T follicular helper cell (primary cell): Measurements from ENCODE around the gene PRSS53.

Experiments used
- DNase-seq: peaks from one replicate; pipeline ENCODE4 v3.0.0-alpha.2; 2020; ENCODE audit warnings: low read depth

Gene PRSS53

DNA sequence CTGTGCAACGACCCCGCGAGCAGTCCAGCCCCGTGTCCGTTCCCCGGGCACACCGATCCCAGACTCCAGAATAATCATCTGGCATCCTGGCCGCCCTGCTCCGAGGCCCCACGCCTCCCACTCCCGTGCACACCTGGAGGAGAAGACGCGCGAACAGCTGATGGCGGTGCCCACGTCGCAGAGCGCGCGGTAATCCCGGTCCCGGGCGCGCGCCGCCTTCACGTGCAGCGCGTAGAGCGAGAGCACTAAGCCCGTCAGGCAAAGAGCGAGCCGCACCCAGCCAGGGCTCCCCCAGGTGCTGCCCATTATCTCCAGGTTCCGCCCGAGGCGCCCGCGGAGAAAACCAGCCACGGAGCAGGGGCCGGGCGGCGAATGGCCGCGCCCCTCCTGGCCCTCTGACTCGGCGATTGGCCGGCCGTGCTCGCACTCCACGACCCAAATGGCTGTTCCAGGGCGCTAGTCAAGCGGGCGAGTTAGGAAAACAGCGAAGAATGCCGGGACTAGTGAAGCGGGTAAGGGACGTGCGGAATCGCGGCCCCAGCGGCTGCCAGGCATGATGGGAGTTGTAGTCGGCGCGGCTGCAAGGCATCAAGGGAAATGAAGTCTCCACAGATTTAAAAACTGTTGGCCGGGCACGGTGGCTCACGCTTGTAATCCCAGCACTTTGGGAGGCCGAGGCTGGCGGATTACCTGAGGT, 5.8 kb upstream of the PRSS53 start, which contains the start of gene VKORC1:
Gene VKORC1 (minus strand): TSS at position 374 of the 697 bp plus-strand sequence. CDS start 68 bp downstream, at position 306.
- DNase-seq = peak; percentile 77

DNA sequence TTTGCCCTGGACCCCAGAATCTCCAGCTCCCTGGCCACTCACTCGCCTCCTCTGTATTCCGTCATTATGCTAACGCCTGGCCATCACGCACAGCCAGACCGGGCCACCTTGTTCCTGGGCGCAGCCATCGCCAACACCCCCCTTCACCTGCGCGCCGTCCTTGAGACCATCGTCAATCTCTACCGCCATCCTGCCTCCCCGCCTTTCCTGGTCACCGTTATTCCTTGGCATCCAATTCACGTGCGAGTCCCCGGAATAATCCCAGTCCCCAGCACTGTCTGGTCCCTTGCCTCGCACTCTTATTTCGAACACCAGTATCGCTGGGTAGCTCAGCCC, 5.3 kb upstream of the PRSS53 start:
- no peak for DNase-seq

DNA sequence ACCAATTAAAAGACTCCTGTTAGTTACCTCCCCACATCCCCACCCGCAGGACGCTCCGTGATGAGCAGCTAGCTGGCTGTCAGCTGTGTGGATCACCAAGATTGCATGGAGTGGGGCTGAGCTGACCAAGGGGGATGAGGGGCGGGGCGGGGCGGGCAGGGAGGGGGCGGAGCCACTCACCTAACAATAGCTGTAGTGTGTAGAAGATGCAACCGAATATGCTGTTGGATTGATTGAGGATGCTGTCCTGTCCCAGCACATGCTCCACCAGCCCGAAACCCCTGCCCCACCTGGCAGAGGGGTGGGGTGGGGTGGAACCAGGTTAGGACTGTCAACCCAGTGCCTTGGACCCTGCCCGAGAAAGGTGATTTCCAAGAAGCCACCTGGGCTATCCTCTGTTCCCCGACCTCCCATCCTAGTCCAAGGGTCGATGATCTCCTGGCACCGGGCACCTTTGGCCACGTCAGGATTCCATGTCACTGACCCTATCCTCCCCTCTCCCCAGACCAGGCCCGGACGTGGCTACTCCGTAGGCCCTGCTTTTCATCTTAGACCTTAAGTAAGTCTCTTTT, 4.5 kb upstream of the PRSS53 start:
- DNase-seq = no peak

DNA sequence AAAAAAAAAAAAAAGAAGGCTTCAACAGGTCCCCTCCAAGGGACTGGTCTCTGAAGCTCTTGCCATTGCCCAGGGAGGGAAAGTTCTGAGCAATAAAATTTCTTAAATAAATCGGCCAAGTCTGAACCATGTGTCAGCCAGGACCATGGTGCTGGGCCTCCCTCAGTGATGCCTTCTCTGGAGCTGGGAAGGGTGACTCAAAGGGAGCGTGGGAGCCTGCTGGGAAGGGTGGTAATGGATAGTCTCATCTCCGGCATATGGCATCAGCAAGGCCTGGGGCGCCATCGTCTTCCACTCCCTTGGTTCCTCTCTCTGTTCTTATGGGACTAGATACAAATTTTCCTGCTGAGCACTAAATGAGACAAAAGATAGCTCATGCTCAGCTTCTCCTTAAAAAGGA, 3.6 kb upstream of the PRSS53 start:
- DNase-seq = no peak

DNA sequence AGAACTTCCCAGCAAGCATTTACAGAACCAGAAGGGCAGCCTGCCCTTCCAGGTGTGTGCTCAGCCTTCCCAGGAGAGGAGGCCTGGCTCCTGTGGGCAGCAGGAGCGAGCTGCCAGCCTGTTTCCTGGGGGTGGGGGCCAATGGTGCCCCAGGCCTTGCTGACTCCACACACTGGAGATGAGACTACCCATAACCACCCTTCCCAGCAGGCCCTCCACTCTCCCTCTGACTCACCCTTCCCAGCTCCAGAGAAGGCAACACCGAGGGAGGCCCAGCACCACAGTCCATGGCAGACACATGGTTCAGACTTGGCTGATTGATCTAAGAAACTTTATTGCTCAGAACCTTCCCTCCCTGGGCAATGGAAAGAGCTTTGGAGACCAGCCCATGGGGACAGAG, 1.8 kb upstream of the PRSS53 start:
- no peak for DNase-seq

DNA sequence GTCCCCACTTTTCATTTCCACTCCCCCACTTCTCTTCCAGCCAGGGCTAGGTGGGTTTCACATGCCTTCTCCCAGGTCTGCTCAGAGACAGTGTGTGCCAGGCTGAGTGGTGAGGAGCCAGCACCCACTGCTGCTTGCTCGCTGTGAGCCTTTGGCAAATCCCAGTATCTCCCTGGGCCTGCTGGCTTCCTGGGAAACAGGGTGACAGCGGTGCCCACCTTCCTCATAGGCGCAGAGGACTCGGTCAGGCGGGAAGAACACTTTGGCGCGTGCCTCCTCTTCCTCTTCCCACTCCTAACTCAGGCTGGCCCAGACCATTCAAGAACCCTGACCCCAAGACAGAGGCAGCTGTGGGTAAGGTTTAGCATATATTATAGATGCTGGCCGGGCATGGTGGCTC, 456 bp upstream of the PRSS53 start:
- DNase-seq = no peak

DNA sequence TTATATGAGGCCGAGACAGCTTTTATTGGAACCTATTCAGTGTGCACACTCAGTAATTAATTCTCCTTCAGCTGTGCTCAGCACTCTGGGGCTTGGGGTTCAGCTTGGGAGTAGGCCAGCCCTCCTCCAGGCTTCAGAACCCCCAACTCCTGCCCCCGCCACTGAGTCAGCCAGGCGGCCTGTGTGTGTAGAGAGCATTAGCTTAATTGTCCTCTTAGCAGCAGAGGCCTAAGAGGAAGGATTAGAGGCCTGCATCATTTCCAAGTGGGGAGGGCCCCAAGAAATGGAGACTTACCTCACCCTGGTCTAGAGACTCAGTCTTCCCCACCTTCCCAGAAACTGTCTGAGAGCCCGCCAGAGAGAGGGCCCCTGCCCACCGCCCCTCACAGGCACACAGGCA, 772 bp downstream of the PRSS53 start:
- DNase-seq = no peak

DNA sequence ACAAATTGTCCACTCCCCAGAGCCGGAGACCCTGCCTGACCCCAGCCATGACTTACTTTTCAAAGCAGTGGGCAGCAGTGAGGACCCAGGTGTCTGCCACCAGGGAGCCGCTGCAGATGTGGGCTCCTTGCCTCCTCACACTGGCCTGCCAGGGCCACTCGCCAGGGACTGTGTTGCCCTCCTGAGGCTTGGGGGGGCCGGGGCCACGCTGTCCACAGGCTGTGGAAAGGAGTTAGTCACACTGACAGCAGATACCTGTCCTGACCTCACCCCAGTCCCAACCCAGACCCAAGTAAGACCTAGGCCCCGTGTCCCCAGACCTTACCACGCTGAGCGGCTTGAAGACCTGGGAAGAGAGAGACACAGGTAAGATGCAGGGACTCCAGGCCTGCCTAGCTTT, 1.3 kb downstream of the PRSS53 start:
- DNase-seq = no peak

DNA sequence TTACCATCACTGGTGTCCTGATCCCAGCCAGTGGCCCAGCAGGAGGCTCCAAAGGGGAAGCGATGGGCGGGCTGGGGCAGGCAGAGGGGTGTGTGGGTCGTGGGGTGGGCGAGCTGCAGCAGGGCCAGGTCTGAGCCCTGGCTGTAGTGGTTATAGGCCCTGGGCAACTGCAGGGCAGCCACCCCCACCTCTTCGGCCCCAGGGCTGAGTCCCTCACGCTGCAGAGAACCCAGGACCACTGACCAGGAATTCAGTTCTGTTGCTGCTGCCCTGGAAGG, 2.2 kb downstream of the PRSS53 start:
- no peak for DNase-seq

DNA sequence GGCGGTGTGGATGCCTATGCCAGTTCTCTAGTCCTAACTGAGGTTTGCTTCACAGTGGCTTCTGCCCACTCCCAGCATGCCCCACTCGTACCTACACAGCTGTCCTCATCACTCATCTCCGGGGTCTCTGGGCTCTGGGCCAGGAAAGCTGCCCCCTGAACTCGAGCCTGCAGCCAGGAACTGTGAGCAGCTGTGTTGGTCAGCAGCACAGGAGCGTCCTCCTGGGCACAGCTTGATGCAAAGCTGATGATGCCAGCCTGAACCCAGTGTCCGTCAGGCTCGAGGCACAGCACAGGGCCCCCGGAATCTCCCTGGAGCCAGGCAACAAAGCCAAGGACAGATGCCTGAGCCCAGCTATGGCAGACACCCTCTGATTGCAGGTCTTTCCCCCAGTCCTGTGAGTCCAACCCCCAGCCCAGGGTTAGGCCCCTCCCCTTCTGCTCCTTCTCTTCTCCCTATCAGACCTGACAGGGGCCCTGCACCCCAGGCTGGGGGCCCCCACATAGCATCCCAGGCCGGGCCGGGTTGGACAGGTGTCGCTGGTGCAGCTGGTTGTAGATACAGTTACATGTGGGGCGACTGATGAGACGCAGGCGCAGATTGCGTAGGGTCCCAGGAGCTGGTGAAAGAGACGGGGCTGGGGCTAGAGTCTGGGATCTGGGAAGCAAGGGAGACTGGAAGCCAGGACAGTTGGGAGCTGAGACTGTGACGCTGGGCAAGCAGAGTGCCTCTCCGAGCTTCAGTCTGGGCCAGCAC, 2.7 kb downstream of the PRSS53 start:
- no peak for DNase-seq

DNA sequence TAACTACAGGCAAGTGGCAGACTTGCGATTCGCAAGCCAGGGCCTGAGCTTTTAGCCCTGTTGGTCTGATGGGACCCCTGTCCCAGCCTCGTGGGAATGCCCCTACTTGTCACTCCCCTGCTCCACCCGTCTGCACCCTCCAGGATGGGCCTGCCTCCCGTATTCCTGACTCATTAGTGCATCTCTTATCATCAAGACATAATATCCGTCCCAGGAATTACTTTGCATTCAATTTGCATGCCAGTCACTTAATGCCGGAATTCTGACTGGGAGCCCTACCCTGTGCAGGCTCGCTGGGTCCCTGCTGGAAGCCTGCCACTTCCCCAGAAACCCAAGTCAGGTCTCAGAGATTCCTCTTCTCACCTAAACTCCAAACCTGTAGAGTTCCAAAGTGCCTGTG, 3.3 kb downstream of the PRSS53 start:
- no peak for DNase-seq

DNA sequence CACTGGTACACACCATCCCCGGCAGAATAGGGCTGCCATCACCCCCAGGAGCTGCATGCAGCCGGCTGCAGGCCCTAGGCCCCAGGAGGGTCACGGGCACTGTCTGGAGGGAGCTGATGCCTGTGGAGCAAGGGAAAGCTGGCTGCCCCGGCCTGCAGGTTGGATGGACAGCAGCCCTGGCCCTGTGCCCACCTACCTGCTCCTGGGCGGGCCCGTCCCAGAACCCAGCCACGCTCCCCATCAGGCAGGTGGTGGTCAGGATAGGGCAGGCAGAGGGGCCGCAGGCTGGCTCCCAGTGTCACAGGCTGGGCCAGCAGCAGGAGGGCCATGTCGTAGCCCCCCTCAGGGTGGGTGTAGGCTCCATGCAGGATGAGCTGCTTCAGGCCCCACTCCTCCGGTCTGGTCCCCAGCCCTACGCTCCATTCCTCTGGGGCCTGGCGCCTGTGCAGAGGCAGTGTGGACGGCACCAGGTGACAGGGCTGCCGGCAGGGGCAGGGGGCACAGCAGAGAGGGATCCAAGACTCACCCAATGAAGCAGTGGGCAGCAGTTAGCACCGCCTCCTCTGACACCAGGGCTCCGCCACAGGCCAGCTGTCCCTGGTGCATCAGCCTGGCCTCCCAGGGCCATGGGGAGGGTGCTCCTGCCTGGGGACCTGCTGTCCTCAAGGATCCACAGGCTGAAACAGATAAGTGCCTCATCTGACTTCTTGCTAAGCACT, 4.0 kb downstream of the PRSS53 start:
- no peak for DNase-seq

DNA sequence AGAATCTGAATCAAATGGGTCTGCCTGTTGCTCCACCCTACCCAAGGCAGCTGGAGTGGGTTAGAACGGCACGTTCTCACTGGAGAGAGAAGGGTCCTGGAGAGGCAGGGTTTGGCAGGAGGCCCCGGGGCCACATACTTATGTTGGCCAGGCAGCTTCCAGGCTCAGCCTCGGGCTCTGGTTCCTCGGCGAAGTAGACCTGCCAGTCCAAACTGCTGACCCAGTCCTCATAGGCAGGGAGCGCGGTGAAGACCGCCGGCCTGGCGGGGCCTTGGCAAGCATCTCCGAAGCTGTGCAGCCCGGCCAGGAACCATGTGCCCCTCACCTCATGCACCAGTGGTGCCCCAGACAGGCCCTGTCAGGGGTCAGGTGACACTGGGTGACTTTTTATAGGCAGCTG, 4.8 kb downstream of the PRSS53 start:
- no peak for DNase-seq

DNA sequence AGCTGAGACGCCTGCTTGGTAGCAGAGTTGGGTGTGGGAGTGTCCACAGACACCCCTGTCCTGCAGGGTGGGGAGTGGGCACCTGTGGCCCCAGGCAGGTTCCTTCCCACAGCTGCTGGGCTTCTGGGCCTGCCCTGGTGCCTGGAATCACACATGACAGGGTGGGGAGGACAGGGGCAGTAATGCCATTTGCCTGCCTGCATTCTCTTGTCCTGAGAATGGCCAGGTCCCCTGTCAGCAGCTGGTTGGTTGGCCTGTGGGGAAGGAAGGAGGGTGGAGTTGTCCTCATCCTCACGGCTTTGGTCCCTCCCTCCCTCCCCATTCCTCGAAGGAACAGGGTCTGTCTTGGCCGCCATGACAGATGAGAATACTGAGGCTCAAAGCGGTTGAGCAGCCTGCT, 5.2 kb downstream of the PRSS53 start:
- no peak for DNase-seq

DNA sequence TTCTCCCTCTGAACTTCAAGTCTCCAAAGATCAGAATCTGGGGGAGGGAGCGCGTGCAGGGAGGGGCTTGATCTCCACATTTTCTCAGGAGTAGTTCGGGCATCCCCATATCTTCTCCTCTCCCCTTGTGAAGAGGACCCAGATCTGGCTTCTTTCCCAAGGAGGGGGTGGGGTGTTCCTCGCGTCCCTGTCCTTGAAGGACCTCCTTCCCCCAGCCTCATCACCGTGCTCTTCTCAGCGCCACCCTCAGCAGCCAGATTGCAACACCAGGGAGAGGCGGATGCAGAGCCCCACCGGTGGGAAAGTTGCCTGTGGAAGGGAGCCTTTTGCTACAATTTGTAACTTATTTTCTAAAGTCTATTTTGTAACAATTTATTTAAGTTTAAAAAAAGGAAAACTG, 5.7 kb downstream of the PRSS53 start:
- no peak for DNase-seq

DNA sequence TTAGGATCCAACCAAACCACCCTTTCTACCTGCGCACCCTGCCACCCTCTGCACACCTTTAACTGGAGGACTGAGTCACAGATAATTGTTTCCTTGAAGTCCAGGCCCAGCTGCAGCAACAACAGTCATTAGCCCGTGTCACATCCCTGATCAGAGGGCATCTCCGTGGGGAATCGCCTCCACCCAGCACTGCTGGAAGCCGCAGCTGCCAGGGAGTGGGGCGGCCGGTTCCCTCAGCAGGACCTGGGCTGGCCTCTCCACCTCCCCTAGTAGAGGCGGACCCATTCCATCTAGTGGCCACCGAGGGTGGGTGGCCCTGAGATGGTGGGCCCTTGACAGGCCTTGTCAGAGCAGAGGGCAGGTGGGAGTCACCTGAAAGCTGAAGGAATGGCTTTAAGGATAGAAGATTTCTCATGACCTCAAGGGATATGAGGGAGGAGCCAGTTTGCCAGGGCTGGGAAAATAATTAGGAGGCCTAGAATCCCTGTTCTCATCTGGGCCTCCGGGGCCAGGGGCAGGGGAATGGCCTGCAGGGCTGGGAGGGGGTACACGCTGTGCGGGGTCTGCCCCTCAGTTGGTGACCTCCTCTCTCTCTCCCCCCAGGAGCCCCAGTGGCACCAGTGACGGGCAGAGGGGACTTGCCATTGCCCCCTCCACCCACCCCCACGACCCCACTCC, 6.2 kb downstream of the PRSS53 start:
- no peak for DNase-seq

DNA sequence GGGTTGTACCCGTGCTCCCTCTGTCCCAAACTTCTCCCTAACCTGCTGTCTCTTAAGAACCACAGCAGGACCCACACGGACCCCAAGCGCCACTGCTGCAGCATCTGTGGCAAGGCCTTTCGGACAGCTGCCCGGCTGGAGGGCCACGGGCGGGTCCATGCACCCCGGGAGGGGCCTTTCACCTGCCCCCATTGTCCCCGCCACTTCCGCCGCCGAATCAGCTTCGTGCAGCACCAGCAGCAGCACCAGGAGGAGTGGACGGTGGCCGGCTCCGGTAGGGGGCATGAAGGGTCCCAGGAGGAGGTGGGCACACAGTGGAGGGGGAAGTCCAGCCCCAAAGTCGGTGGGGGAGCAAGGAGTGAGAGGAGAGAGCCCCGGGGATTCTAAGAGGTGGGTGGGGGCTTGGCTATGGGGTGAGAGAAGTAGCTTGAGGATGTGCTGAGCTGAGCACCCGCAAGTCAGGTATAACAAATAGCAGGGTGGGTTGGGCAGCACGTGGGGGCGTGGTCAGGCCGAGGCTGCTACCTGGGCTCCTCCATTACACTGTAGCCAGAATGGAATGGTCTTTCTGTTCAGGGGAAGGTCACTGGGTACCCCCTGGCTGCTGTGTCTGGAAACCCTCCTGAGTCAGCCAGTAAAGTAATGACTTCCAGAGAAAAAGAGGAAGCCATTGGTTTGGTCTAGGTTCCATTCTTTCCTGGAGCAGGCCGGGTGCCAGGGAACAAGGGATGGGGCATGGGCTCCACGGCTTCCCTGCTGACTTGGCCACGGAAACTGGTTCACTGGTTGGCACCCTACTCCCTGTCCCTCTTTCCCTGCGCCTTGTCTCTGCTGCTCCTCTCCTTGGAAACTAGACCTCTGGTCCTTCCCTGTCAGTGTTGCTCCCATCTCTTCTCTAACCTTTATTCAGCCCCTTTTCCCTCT, 7.1 kb downstream of the PRSS53 start:
- no peak for DNase-seq

DNA sequence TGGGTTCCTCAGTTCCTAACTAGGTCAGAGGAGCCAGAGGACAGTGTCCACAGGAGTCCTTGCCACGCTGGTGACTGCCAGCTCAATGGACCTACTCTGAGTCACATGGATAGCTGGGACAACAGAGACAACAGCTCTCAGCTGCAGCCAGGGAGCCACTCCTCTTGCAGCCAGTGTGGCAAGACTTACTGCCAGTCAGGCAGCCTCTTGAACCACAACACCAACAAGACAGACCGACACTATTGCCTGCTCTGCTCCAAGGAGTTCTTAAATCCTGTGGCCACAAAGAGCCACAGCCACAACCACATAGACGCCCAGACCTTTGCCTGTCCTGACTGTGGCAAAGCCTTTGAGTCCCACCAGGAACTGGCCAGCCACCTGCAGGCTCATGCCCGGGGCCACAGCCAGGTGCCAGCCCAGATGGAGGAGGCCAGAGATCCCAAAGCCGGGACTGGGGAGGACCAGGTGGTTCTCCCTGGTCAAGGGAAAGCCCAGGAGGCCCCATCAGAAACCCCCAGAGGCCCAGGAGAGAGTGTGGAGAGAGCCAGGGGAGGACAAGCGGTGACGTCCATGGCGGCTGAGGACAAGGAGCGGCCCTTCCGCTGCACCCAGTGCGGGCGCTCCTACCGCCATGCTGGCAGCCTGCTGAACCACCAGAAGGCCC, 7.9 kb downstream of the PRSS53 start:
- no peak for DNase-seq

DNA sequence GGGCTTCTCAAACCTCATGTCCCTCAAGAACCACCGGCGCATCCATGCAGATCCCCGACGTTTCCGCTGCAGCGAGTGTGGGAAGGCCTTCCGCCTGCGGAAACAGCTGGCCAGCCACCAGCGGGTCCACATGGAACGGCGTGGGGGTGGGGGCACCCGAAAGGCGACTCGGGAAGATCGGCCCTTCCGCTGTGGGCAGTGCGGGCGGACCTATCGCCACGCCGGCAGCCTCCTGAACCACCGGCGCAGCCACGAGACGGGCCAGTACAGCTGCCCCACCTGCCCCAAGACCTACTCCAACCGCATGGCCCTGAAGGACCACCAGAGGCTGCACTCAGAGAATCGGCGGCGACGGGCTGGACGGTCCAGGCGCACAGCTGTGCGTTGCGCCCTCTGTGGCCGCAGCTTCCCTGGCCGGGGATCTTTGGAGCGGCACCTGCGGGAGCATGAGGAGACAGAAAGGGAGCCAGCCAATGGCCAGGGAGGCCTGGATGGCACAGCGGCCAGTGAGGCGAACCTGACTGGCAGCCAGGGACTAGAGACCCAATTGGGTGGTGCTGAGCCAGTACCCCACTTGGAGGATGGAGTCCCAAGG, 8.6 kb downstream of the PRSS53 start:
- DNase-seq = no peak

DNA sequence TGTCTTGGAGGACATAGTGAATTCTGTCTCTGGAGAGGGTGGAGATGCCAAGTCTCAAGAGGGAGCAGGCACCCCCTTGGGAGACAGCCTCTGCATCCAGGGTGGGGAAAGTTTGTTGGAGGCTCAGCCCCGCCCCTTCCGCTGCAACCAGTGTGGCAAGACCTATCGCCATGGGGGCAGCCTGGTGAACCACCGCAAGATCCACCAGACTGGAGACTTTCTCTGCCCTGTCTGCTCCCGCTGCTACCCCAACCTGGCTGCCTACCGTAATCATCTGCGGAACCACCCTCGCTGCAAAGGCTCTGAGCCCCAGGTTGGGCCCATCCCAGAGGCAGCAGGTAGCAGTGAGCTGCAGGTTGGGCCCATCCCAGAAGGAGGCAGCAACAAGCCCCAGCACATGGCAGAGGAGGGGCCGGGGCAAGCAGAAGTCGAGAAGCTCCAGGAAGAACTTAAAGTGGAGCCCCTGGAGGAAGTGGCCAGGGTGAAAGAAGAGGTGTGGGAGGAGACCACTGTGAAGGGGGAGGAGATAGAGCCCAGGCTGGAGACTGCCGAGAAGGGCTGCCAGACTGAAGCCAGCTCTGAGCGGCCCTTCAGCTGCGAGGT, 9.3 kb downstream of the PRSS53 start:
- no peak for DNase-seq
